ENCODE data around the gene SH3TC2. TPM values are rescaled to one million over a fixed set of nuclear protein-coding genes. Genes with fewer than 3 reads are reported as not detected.

The SH3TC2 gene
- total and polyA plus RNA-seq, 2 of the 4 experiments (the other 2 are of a cell fraction), result 3.4 to 7.9 TPM

- Histone ChIP-seq H3K27me3 (ENCODE audit: control insufficient read depth, insufficient read depth, low read length) (no peaks in the 10 kb centered on the region), H4K5ac (ENCODE audit: low read depth, low read length) (no peak overlapping the region; the same call in 1 of the 2 replicates), H3K14ac (replicated peaks; ENCODE audit: low read depth, low read length) (0 out of 2 replicates have a peak overlapping the region, but pooled peaks have one; percentile 38), H2BK20ac (ENCODE audit: low read depth, low read length) (peak overlapping the region; percentile 64), H4K20me1 (ENCODE audit: insufficient read depth, low read length) (no peaks in the 10 kb centered on the region), H3K9me3 (ENCODE audit: control insufficient read depth, insufficient read depth, low read length) (no peaks in the 10 kb centered on the region), H3K4me1 (ENCODE audit: control insufficient read depth, insufficient read depth, low read length) (peaks cover 21% of the 10 kb centered on the region), H3K56ac (ENCODE audit: extremely low read depth, insufficient read depth, low read length) (no peak overlapping the region), H2AK5ac (ENCODE audit: low read depth, low read length) (peak overlapping the region; percentile 30), H3K27ac (ENCODE audit: insufficient read depth, low read length) (no peak overlapping the region), H3K18ac (ENCODE audit: low read depth, low read length) (peak overlapping the region; percentile 2; the same call in 1 of the 2 replicates), H3K23ac (ENCODE audit: low read depth, low read length) (peak overlapping the region; percentile 6; the same call in 1 of the 2 replicates), H4K8ac (ENCODE audit: low read depth in 2 of 2, low read length in 2 of 2) (peak overlapping the region in 1 of 2 experiments; percentile 14; a peak in 1 of 4 replicates), H3K4ac (ENCODE audit: low read depth, low read length) (peak overlapping the region; percentile 42), H2BK5ac (ENCODE audit: low read depth, low read length, poor library complexity, severe bottlenecking) (no peak overlapping the region), H3K9ac (ENCODE audit: low read depth, low read length) (no peak overlapping the region), H3K79me1 (ENCODE audit: low read depth in 1 of 2, low read length in 2 of 2) (no peaks in the 10 kb centered on the region), H3K36me3 (ENCODE audit: control insufficient read depth, insufficient read depth, low read length) (no peaks in the 10 kb centered on the region), H3K4me3 (ENCODE audit: insufficient read depth, low read depth, low read length) (no peak overlapping the region), H2BK120ac (ENCODE audit: low read depth, low read length) (peak overlapping the region; percentile 61), H3K9me1 (ENCODE audit: insufficient read depth, low read length) (peaks cover 21% of the 10 kb centered on the region), H2AK9ac (replicated peaks; ENCODE audit: low read depth, low read length, poor library complexity) (no peak overlapping the region), H4K91ac (ENCODE audit: insufficient read depth, low read depth, low read length) (peak overlapping the region; percentile 50), H2AFZ (replicated peaks; ENCODE audit: low read length, poor library complexity) (no peak overlapping the region), H3K4me2 (ENCODE audit: low read depth, low read length) (no peak overlapping the region), H2BK15ac (ENCODE audit: low read depth, low read length) (peak overlapping the region; percentile 41; the same call in 2 of the 3 replicates)
- CTCF ChIA-PET, result no interaction called here
- dilution Hi-C loops (cut with HindIII; ENCODE audit: low sequenced_read_pairs, unreplicated experiment), result no loop called here
- in situ Hi-C loops (cut with MboI; ENCODE audit: low sequenced_read_pairs), result no loop called here
- TF ChIP-seq RFX5 (IDR thresholded peaks at IDR 0.05; ENCODE audit: low read depth, low read length) (no peak), SMC3 (IDR thresholded peaks at IDR 0.05; ENCODE audit: low read depth, low read length) (no peak), FOS (IDR thresholded peaks at IDR 0.05; ENCODE audit: low read depth, low read length) (no peak), RAD21 (IDR thresholded peaks at IDR 0.05; ENCODE audit: low read length) (no peak), CHD1 (IDR thresholded peaks at IDR 0.05; ENCODE audit: low read depth, low read length) (no peak), POLR2A (IDR thresholded peaks at IDR 0.05; ENCODE audit: low read depth, low read length) (no peak), USF2 (IDR thresholded peaks at IDR 0.05; ENCODE audit: low read depth, low read length) (no peak), CEBPB (IDR thresholded peaks at IDR 0.05; ENCODE audit: low read depth, low read length) (no peak)
- intact Hi-C loops (cut with micrococcal nuclease), result no loop called here
- no peak for ATAC-seq (ENCODE audit: low read depth)
- no CpG with 5 or more reads among the region's 3 CpGs for WGBS, 2 experiments (ENCODE audit: extremely low coverage in 2 of 2, insufficient read length in 1 of 2)
- BruUV-seq (replicated peaks), result no TSS peak
- POLR2A ChIA-PET (ENCODE audit: unreplicated experiment), result no interaction called here
- no peak for DNase-seq
These were observed 92.0 kb downstream of the SH3TC2 start for GRCh38 chr5:148970876-148971275.

Measured in IMR-90 (cell line).